Effector memory CD4-positive, alpha-beta T cell (primary cell): ENCODE data around the gene UTS2B.

Experiments used
- DNase-seq, 3 donors: peaks; one replicate each; pipeline ENCODE4 v3.0.0-alpha.2; 2020
- H3K27ac ChIP-seq: 2 replicates; pipeline ENCODE4 v1.7.0; 2013; ENCODE audit warnings: mild to moderate bottlenecking, low read length, moderate library complexity; ENCODE audit not compliant: insufficient read depth, poor library complexity, severe bottlenecking
- H3K27me3 ChIP-seq: replicated peaks from 2 replicates; pipeline ENCODE4 v1.7.0; 2013; ENCODE audit warnings: mild to moderate bottlenecking, low read length; ENCODE audit not compliant: insufficient read depth, control insufficient read depth, poor library complexity, severe bottlenecking
- H3K36me3 ChIP-seq: 2 replicates; pipeline ENCODE4 v1.7.0; 2013; ENCODE audit warnings: mild to moderate bottlenecking, low read length, moderate library complexity; ENCODE audit not compliant: control insufficient read depth, insufficient read depth
- H3K4me1 ChIP-seq: 2 replicates; pipeline ENCODE4 v1.7.0; 2013; ENCODE audit warnings: low read length, mild to moderate bottlenecking; ENCODE audit not compliant: control insufficient read depth, insufficient read depth, poor library complexity, severe bottlenecking
- H3K4me3 ChIP-seq: 2 replicates; pipeline ENCODE4 v1.7.0; 2013; ENCODE audit warnings: low read length, low read depth, mild to moderate bottlenecking; ENCODE audit not compliant: insufficient read depth, poor library complexity, severe bottlenecking
- H3K9me3 ChIP-seq: 2 replicates; pipeline ENCODE4 v1.7.0; 2013; ENCODE audit warnings: mild to moderate bottlenecking, low read length, moderate library complexity; ENCODE audit not compliant: control insufficient read depth

Gene UTS2B

DNA sequence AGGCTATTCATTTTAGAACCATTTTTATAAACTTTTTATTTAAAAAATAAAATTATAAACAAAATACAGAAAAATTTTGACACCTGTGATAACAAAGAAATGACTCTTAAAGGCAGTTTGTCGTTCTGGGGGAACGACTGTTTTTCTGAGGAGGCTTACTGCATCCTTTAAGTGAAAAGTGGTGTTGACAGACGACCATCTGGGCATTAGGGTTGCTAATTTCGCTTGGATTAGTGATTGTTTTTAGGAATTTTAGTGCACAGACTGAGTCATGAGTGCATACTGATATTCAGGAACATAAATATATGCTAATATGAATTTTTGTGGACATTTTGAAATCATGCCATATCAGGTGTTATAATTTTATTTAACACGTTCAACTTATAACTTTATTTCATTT lies 102.8 kb downstream of the UTS2B start:
- Histone ChIP-seq H3K36me3 (no peaks in the 10 kb centered on the region), H3K27ac (no peak overlapping the region), H3K9me3 (no peaks in the 10 kb centered on the region), H3K4me1 (no peaks in the 10 kb centered on the region), H3K4me3 (no peak overlapping the region), H3K27me3 (no peaks in the 10 kb centered on the region)
- DNase-seq, result no peak

DNA sequence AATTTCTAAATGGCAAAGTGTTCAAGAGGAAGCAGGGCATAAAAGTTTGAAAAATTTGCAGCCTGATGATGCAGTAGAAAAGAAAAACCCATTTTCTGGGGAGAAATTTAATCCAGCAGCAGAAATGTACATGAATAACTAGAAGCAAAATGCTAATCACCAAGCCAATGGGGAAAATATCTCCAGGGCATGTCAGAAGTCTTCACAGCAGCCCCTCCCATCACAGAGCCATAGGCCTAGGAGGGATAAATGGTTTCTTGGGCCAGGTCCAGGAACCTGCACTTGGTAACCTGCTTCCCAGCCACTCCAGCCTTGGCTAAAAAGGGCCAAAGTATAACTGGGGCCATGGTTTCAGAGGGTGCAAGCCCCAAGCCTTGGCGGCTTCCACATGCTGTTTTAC lies 108.7 kb downstream of the UTS2B start:
- no peak for DNase-seq
- no peaks in the 10 kb centered on the region for H3K27me3 ChIP-seq
- H3K27ac ChIP-seq, result no peak overlapping the region
- H3K9me3 ChIP-seq, result no peaks in the 10 kb centered on the region
- no peaks in the 10 kb centered on the region for H3K4me1 ChIP-seq
- H3K36me3 ChIP-seq, result no peaks in the 10 kb centered on the region
- H3K4me3 ChIP-seq, result no peak overlapping the region

GRCh38 chr3:191220908-191221307 lies 109.4 kb downstream of the UTS2B start:
- Histone ChIP-seq H3K4me1 (no peaks in the 10 kb centered on the region), H3K27ac (no peak overlapping the region), H3K27me3 (no peaks in the 10 kb centered on the region), H3K9me3 (no peaks in the 10 kb centered on the region), H3K4me3 (no peak overlapping the region), H3K36me3 (no peaks in the 10 kb centered on the region)
- DNase-seq, result no peak

DNA sequence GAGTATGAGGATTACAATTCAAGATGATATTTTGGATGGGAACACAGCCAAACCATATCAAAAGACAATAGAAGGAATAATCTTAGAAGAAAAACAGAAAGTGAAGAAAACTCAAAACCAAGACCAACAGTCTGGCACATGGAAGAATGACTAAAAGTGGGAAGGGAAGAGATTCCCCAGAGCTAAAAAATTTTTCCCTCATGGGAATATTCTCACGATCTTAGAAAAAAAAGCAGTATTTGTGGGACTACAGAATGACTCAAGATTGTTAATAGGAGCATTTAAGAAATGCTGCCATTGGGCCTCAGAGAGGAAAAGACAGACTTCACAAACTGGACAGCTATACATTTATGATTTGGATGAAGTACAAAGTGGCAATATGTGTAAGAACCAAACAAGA lies 113.0 kb downstream of the UTS2B start:
- Histone ChIP-seq H3K9me3 (no peaks in the 10 kb centered on the region), H3K27ac (no peak overlapping the region), H3K36me3 (no peaks in the 10 kb centered on the region), H3K4me1 (no peaks in the 10 kb centered on the region), H3K4me3 (no peak overlapping the region), H3K27me3 (no peaks in the 10 kb centered on the region)
- DNase-seq, result no peak
